Left lung (tissue), 10 donors: ENCODE data around the gene HOXB4. TPM values are rescaled to one million over a fixed set of nuclear protein-coding genes. Genes with fewer than 3 reads are reported as not detected.

Experiments used
- ATAC-seq: fragments of 200-7000 bp; cut with Tn5 transposase; one replicate; pipeline ENCODE4 v1.9.1; 2020; ENCODE audit warnings: moderate library complexity
- DNase-seq, 4 donors: peaks; one replicate each; pipeline ENCODE4 v3.0.0-alpha.2; 2013 to 2020
- H3K27ac ChIP-seq, 2 donors: fragments of 200-600 bp; sonication (generic) in 1 of 2; one replicate each; pipeline versions ENCODE4 v1.5.0 to v1.8.0; 2020 to 2021
- H3K27me3 ChIP-seq, 2 donors: fragments of 200-600 bp; sonication (generic) in 1 of 2; one replicate each; pipeline versions ENCODE4 v1.5.0 to v1.8.0; 2020 to 2021
- H3K36me3 ChIP-seq, 2 donors: fragments of 200-600 bp; sonication (generic) in 1 of 2; one replicate each; pipeline versions ENCODE4 v1.5.0 to v1.8.0; 2020 to 2021
- H3K4me1 ChIP-seq, 2 donors: fragments of 200-600 bp; one replicate each; pipeline ENCODE4 v1.8.0; 2021
- H3K4me3 ChIP-seq, 2 donors: fragments of 200-600 bp; sonication (generic) in 1 of 2; one replicate each; pipeline versions ENCODE4 v1.5.0 to v1.8.0; 2020 to 2021; ENCODE audit warnings: mild to moderate bottlenecking in 1 of 2
- H3K9me3 ChIP-seq, 2 donors: fragments of 200-600 bp; sonication (generic) in 1 of 2; one replicate each; pipeline versions ENCODE4 v1.5.0 to v1.8.0; 2020 to 2021
- intact Hi-C, 2 donors: fragments of 100-400 bp; cut with DNase I; formaldehyde crosslinking; loops; one replicate each; pipeline versions ENCODE4 v1.11.2 to v1.14.2; 2022
- polyA plus RNA-seq, 6 donors: library from polyadenylated mRNA; unstranded; fragments of 120-200 nt; gene quantifications; one replicate each; pipeline ENCODE4 v1.2.1, GENCODE V29; 2013; ENCODE audit not compliant: insufficient read length in 6 of 6
- total RNA-seq, 2 donors: library from RNA; stranded (reverse); fragmentation: NEBNext Ultra II Directional; extraction: Animal tissue kit (Norgen Biotek cat#: 25700); gene quantifications; one replicate each; pipeline ENCODE4 v1.2.1, GENCODE V29; 2021
- TF ChIP-seq, protein P1 (sequence below), 2 donors: fragments of 200-600 bp; sonication (generic) in 1 of 2; IDR thresholded peaks; one replicate each; pipeline versions ENCODE4 v1.5.0 to v1.8.0; 2021; ENCODE audit warnings: antibody characterized with exemption in 2 of 2
- donor health status: DM: no; HTN: yes; CAD: no.
- donor health status: DM: no; HTN: no; CAD: no.

Gene HOXB4
- total and polyA plus RNA-seq, 8 donors, result 4.5 to 19.0 (median 12.8) TPM

DNA sequence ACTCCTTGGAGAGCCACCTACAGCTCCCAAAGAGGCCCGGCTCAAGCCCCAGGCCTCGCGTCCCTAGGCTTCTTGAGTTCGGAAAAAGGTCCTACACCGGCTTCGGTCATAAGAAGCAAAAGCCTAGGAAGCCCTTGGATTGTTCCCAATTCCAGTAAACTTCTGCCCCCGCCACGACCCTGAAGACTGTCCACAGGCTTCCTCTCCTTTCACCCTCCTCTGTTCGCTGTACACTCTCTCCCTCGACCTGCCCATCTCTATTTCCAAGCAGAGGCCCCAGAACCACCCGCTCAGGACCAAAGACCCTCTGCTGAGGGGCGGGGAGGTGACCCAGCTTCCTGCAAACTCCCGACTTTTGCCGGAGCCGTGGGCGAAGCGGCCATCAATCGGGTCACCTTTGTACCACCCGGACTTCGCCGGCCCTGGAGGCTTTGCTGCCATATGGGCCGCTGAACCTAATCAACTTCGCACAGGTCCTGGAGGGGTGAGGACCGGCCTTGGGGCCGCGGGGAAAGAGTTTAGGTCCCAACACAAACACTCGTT is 36.0 kb downstream of the HOXB4 start:
- no peaks in the 10 kb centered on the region for H3K9me3 ChIP-seq
- H3K27ac ChIP-seq, result peak overlapping the region; percentile 82 to 89
- peaks cover 0 to 22% of the 10 kb centered on the region in 2 donors for H3K4me1 ChIP-seq
- peak in 2 of 4 donors; percentile 25 to 67 for DNase-seq
- H3K36me3 ChIP-seq, result no peaks in the 10 kb centered on the region
- peak overlapping the region; percentile 51 to 63 for H3K4me3 ChIP-seq
- TF ChIP-seq, protein P1, sequence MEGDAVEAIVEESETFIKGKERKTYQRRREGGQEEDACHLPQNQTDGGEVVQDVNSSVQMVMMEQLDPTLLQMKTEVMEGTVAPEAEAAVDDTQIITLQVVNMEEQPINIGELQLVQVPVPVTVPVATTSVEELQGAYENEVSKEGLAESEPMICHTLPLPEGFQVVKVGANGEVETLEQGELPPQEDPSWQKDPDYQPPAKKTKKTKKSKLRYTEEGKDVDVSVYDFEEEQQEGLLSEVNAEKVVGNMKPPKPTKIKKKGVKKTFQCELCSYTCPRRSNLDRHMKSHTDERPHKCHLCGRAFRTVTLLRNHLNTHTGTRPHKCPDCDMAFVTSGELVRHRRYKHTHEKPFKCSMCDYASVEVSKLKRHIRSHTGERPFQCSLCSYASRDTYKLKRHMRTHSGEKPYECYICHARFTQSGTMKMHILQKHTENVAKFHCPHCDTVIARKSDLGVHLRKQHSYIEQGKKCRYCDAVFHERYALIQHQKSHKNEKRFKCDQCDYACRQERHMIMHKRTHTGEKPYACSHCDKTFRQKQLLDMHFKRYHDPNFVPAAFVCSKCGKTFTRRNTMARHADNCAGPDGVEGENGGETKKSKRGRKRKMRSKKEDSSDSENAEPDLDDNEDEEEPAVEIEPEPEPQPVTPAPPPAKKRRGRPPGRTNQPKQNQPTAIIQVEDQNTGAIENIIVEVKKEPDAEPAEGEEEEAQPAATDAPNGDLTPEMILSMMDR (IDR thresholded peaks at IDR 0.05), result no peak
- peaks cover 29 to 100% of the 10 kb centered on the region in 2 donors for H3K27me3 ChIP-seq
- ATAC-seq, result peak; percentile 8
- intact Hi-C loops, result no loop called here

- intact Hi-C loops, result no loop called here
- TF ChIP-seq, protein P1 (IDR thresholded peaks at IDR 0.05), result no peak
- Histone ChIP-seq H3K27ac (peak overlapping the region; percentile 82 to 89), H3K4me3 (peak overlapping the region; percentile 51 to 63), H3K4me1 (peaks cover 0 to 22% of the 10 kb centered on the region in 2 donors), H3K36me3 (no peaks in the 10 kb centered on the region), H3K9me3 (no peaks in the 10 kb centered on the region), H3K27me3 (peaks cover 29 to 100% of the 10 kb centered on the region in 2 donors)
- DNase-seq (peak in 3 of 4 donors; percentile 64 to 90 (median 84)), ATAC-seq (peak; percentile 46)
These were observed 36.5 kb downstream of the HOXB4 start for GRCh38 chr17:48541577-48542113.

- peak overlapping the region; percentile 82 to 89 for H3K27ac ChIP-seq
- H3K27me3 ChIP-seq, result peaks cover 29 to 98% of the 10 kb centered on the region in 2 donors
- H3K4me1 ChIP-seq, result peaks cover 0 to 22% of the 10 kb centered on the region in 2 donors
- TF ChIP-seq, protein P1 (IDR thresholded peaks at IDR 0.05), result no peak
- H3K9me3 ChIP-seq, result no peaks in the 10 kb centered on the region
- intact Hi-C loops, result no loop called here
- DNase-seq (no peak), ATAC-seq (no peak)
- peak overlapping the region; percentile 51 to 63 for H3K4me3 ChIP-seq
- H3K36me3 ChIP-seq, result no peaks in the 10 kb centered on the region
These were observed 37.0 kb downstream of the HOXB4 start for GRCh38 chr17:48541036-48541576.

GRCh38 chr17:48540213-48540612 is 37.9 kb downstream of the HOXB4 start:
- DNase-seq (no peak), ATAC-seq (no peak)
- no peak overlapping the region for H3K4me3 ChIP-seq
- no peaks in the 10 kb centered on the region for H3K36me3 ChIP-seq
- TF ChIP-seq, protein P1 (IDR thresholded peaks at IDR 0.05), result no peak
- H3K27me3 ChIP-seq, result peaks cover 28 to 92% of the 10 kb centered on the region in 2 donors
- intact Hi-C loops, result no loop called here
- no peaks in the 10 kb centered on the region for H3K9me3 ChIP-seq
- H3K4me1 ChIP-seq, result peaks cover 0 to 19% of the 10 kb centered on the region in 2 donors
- H3K27ac ChIP-seq, result no peak overlapping the region

GRCh38 chr17:48539177-48539576 is 39.0 kb downstream of the HOXB4 start:
- H3K27me3 ChIP-seq, result peaks cover 22 to 82% of the 10 kb centered on the region in 2 donors
- H3K27ac ChIP-seq, result no peak overlapping the region
- H3K9me3 ChIP-seq, result no peaks in the 10 kb centered on the region
- DNase-seq, result no peak
- H3K4me3 ChIP-seq, result no peak overlapping the region
- no peaks in the 10 kb centered on the region for H3K36me3 ChIP-seq
- ATAC-seq, result no peak
- TF ChIP-seq, protein P1 (IDR thresholded peaks at IDR 0.05), result no peak
- peaks cover 0 to 11% of the 10 kb centered on the region in 2 donors for H3K4me1 ChIP-seq
- intact Hi-C loops, result no loop called here
